NCI-H446 treated with DMSO at 0.1 percent for 48 hours (cell line): Measurements from ENCODE around the gene EMC6.

Experiments used
- DNase-seq: peaks from one replicate; lab custom pipeline; 2025; lab: John Stamatoyannopoulos, UW

The EMC6 gene

DNA sequence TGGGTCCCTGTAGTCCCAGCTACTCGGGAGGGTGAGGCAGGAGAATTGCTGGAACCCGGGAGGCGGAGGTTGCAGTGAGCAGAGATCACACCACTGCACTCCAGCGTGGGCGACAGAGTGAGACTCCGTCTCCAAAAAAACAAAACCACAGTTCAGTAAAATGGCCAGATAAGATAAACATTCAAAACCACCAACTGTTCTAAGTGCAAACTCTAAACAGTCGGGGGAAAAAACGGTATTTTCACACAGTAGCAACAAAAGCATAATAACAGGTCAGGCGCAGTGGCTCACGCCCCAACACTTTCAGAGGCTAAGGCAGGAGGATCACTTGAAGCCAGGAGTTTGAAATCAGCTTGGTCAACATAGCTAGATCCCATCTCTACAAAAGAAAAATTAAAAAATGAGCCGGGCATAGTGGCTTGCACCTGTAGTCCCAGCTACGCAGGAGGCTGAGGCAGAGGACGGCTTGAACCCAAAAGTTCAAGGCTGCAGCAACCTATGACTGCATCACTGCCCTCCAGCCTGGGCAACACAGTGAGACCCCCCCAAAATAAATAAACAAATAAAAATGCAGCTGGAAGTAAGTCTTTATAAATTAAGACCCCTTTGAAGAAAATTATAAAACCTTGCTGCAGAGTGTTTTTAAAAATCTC lies 44.3 kb downstream of the EMC6 start:
- DNase-seq = no peak

GRCh38 chr17:3715296-3715695 lies 46.7 kb downstream of the EMC6 start:
- DNase-seq = no peak

GRCh38 chr17:3718201-3718600 lies 49.6 kb downstream of the EMC6 start:
- DNase-seq = no peak

DNA sequence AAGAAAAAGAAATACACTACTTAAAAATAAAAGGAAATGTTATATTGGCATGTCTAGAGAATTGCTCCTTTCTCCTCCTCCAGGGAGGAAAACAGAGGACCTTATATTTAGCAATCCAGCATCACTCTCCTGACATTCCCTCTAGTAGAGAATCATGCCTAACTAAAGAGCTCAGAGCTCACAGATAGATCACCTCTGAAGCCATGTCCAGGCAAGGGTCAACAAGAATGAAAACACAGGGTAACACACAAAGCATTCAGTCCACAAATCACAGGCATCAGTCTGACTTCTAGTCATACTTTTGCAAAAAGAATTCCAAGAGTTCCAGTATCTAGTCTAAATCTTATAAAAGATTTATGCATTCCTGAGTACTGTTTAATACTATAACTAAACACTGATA lies 50.7 kb downstream of the EMC6 start:
- DNase-seq = no peak
